Astrocyte (in vitro differentiated cells and primary cell): ENCODE data around the gene CREB3. TPM values are rescaled to one million over a fixed set of nuclear protein-coding genes. Genes with fewer than 3 reads are reported as not detected.

Experiments
- DNase-seq: peaks from one replicate; pipeline ENCODE4 v3.0.0-alpha.2; 2010; ENCODE audit warnings: low read depth
- FAIRE-seq: peaks from 2 replicates; lab custom pipeline; 2011; peaks lifted over from hg19 to GRCh38; lab: Jason Lieb, UNC
- H2AFZ ChIP-seq: 2 replicates; pipeline ENCODE4 v1.6.0; 2012; ENCODE audit warnings: low read depth, low read length, inconsistent platforms
- H3K27ac ChIP-seq: 2 replicates; pipeline ENCODE4 v1.5.1; 2011; ENCODE audit warnings: low read depth, low read length, inconsistent platforms
- H3K27me3 ChIP-seq: 2 replicates; pipeline ENCODE4 v1.6.0; 2011; ENCODE audit warnings: low read length, inconsistent platforms; ENCODE audit not compliant: insufficient read depth
- H3K36me3 ChIP-seq: 2 replicates; pipeline ENCODE4 v1.5.1; 2011; ENCODE audit warnings: low read length, inconsistent platforms; ENCODE audit not compliant: insufficient read depth
- H3K4me1 ChIP-seq: 2 replicates; pipeline ENCODE4 v1.5.1; 2011; ENCODE audit warnings: low read length, inconsistent platforms; ENCODE audit not compliant: insufficient read depth
- H3K4me2 ChIP-seq: 2 replicates; pipeline ENCODE4 v1.6.0; 2012; ENCODE audit warnings: low read length, inconsistent platforms
- H3K4me3 ChIP-seq: 2 replicates; pipeline ENCODE4 v1.5.1; 2011; ENCODE audit warnings: low read depth, mild to moderate bottlenecking, low read length, inconsistent platforms; ENCODE audit not compliant: insufficient read depth
- H3K79me2 ChIP-seq: 2 replicates; pipeline ENCODE4 v1.6.0; 2012; ENCODE audit warnings: mild to moderate bottlenecking, low read length, inconsistent platforms; ENCODE audit not compliant: insufficient read depth
- H3K9ac ChIP-seq: 2 replicates; pipeline ENCODE4 v1.6.0; 2012; ENCODE audit warnings: mild to moderate bottlenecking, low read length, inconsistent platforms
- H3K9me3 ChIP-seq: 2 replicates; pipeline ENCODE4 v1.5.1; 2012; ENCODE audit warnings: low read depth, mild to moderate bottlenecking, low read length, inconsistent platforms; ENCODE audit not compliant: insufficient read depth
- H4K20me1 ChIP-seq: 2 replicates; pipeline ENCODE4 v1.6.0; 2012; ENCODE audit warnings: low read length, inconsistent platforms; ENCODE audit not compliant: insufficient read depth
- H3K27ac Mint-ChIP-seq: one replicate; pipeline ENCODE4 v1.8.0; 2021; ENCODE audit warnings: mild to moderate bottlenecking, mixed read lengths; ENCODE audit not compliant: unreplicated experiment
- H3K27me3 Mint-ChIP-seq: one replicate; pipeline ENCODE4 v1.8.0; 2021; ENCODE audit warnings: low read depth, mixed read lengths; ENCODE audit not compliant: unreplicated experiment
- H3K36me3 Mint-ChIP-seq: one replicate; pipeline ENCODE4 v1.8.0; 2021; ENCODE audit warnings: low read depth, mixed read lengths; ENCODE audit not compliant: unreplicated experiment
- H3K4me1 Mint-ChIP-seq: one replicate; pipeline ENCODE4 v1.8.0; 2021; ENCODE audit warnings: low read depth, mixed read lengths; ENCODE audit not compliant: unreplicated experiment
- H3K4me3 Mint-ChIP-seq: one replicate; pipeline ENCODE4 v1.8.0; 2021; ENCODE audit warnings: mild to moderate bottlenecking, moderate library complexity, mixed read lengths; ENCODE audit not compliant: unreplicated experiment
- H3K9me3 Mint-ChIP-seq: one replicate; pipeline ENCODE4 v1.8.0; 2021; ENCODE audit warnings: mild to moderate bottlenecking, mixed read lengths; ENCODE audit not compliant: unreplicated experiment
- CTCF ChIP-seq: IDR thresholded peaks from 2 replicates; pipeline ENCODE4 v1.5.1; 2011; ENCODE audit warnings: low read depth, mild to moderate bottlenecking, inconsistent platforms, low read length, moderate library complexity; ENCODE audit not compliant: insufficient read depth
- EZH2 ChIP-seq: IDR thresholded peaks from 2 replicates; pipeline ENCODE4 v1.6.1; 2012; ENCODE audit warnings: mild to moderate bottlenecking, low read length, inconsistent platforms; ENCODE audit not compliant: insufficient read depth
- total RNA-seq: library from RNA; stranded (reverse); gene quantifications from 2 replicates; pipeline ENCODE4 v1.2.1, GENCODE V29; 2021

The CREB3 gene
- total RNA-seq, 1 donor from 2014 or later = 84.1 TPM

GRCh38 chr9:35731415-35732184 lies 866 bp upstream of the CREB3 start:
- Mint-ChIP-seq H3K27me3 (no peaks in the 10 kb centered on the region), H3K27ac (no peak overlapping the region), H3K36me3 (peaks cover 4% of the 10 kb centered on the region), H3K4me1 (peaks cover 23% of the 10 kb centered on the region), H3K9me3 (no peaks in the 10 kb centered on the region), H3K4me3 (peak overlapping the region; percentile 97)
- no peak for DNase-seq
- Histone ChIP-seq H3K27me3 (no peaks in the 10 kb centered on the region), H3K4me2 (peak overlapping the region; percentile 99), H3K4me3 (peak overlapping the region; percentile 93), H3K36me3 (peaks cover 19% of the 10 kb centered on the region), H3K9me3 (no peaks in the 10 kb centered on the region), H3K79me2 (peaks cover 86% of the 10 kb centered on the region), H3K4me1 (peaks cover 58% of the 10 kb centered on the region), H2AFZ (no peak overlapping the region), H3K9ac (peak overlapping the region; percentile 91), H4K20me1 (peaks cover 67% of the 10 kb centered on the region), H3K27ac (peak overlapping the region; percentile 92)
- no peak for TF ChIP-seq CTCF
- no peak for FAIRE-seq

GRCh38 chr9:35732800-35733541 lies 505 bp downstream of the CREB3 start:
- DNase-seq (peak; percentile 66), FAIRE-seq (no peak)
- Histone ChIP-seq H3K27me3 (no peaks in the 10 kb centered on the region), H3K79me2 (peaks cover 76% of the 10 kb centered on the region), H3K36me3 (peaks cover 32% of the 10 kb centered on the region), H3K4me3 (peak overlapping the region; percentile 93), H3K9me3 (no peaks in the 10 kb centered on the region), H4K20me1 (peaks cover 76% of the 10 kb centered on the region), H2AFZ (peak overlapping the region; percentile 70), H3K4me1 (peaks cover 45% of the 10 kb centered on the region), H3K27ac (peak overlapping the region; percentile 92), H3K4me2 (peak overlapping the region; percentile 99), H3K9ac (peak overlapping the region; percentile 91)
- H3K9me3 Mint-ChIP-seq = no peaks in the 10 kb centered on the region
- peak overlapping the region; percentile 97 for H3K4me3 Mint-ChIP-seq
- no peak for TF ChIP-seq CTCF
- no peak for TF ChIP-seq EZH2
- H3K27me3 Mint-ChIP-seq = no peaks in the 10 kb centered on the region
- peaks cover 15% of the 10 kb centered on the region for H3K36me3 Mint-ChIP-seq
- peaks cover 30% of the 10 kb centered on the region for H3K4me1 Mint-ChIP-seq
- peak overlapping the region; percentile 95 for H3K27ac Mint-ChIP-seq
